GM19025 (cell line): ENCODE results near the gene ARHGAP35.

ENCODE experiments used
- ATAC-seq: cut with Tn5 transposase; IDR thresholded peaks from one replicate; pipeline ENCODE4 v1.9.1; 2021; ENCODE audit warnings: mild to moderate bottlenecking, low read depth, moderate library complexity; ENCODE audit not compliant: unreplicated experiment

The ARHGAP35 gene

DNA sequence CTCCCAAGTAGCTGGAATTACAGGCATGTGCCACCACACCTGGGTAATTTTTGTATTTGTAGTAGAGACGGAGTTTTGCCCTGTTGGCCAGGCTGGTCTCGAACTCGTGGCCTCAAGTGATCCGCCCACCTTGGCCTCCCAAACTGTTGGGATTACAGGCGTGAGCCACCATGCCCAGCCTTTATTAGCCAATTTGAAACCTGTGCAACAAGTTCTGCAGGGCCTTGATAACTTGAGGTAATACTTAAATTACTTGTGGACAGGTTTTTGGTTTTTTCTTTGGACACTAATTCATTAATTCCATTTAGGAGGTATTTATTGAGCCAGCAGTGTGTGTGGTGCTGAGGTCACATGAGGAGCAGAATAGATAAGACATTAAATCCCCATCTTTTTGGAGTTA, 39.5 kb downstream of the ARHGAP35 start:
- ATAC-seq: no peak

- ATAC-seq: no peak
Observed at GRCh38 chr19:46901701-46902401, 41.1 kb downstream of the ARHGAP35 start.

DNA sequence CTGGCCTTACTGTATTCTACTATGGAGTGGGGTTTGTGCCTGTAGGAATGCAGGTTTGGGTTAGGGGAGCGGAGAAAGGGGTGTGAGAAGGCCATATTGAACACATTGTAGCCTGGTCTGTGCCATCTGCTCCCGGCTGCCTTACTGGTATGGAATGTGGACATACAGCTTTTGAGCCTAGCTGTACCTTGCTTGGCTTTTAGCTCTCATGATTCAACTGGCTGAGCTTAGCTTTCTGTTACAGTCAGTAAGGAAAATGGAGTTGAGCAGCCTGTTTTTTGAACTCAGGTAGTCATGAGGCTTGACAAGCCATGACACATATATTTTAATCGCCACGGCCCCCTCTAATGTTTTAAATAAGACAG, 41.6 kb downstream of the ARHGAP35 start:
- no peak for ATAC-seq

GRCh38 chr19:46903458-46903857, 42.7 kb downstream of the ARHGAP35 start:
- no peak for ATAC-seq

DNA sequence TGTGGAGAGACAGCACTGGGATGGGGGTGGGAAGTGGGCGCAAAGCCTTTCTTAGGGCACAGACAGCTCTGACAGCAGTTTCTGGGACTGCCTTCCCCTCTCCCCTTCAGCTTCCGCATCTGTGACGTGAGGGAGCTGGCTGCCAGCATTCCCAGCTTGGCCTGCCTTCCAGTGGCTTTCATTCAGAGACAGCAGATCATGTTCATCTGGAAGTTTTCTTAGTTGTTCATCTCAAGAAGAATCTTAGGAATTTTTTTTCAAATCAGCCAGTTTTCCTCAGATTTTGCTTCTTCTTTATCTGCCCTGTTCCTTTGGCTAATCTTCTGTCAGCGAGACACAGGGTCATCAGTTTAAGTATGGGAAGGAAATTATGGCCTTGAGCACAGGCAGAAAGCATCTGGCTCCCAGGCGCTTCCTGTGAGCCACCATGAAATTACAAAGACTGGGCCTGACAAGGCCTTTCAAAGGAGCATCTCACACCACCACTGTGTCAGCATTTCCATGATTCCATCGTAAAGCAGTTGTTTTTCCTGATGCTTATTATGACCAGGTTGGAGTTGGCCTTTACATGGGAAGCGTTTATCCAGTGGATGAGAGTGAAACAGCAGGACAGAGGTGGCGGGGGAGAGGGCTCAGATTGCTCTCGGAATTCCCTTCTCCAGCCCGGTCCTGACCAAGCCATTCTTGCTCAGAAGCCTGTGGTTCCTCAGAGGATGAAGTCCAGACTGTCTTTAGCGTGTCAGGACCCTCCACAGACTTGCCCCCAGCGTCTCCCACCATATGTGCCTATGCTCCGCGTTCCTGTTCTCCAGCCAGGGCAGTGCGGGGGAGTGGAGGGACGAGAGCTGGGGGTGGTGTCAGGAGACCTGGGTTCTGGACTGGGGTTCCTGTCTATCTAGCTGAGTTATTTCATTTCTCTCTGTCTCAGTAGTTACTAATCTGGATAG, 43.6 kb downstream of the ARHGAP35 start:
- ATAC-seq: no peak

GRCh38 chr19:46906221-46906620, 45.4 kb downstream of the ARHGAP35 start:
- ATAC-seq: no peak

GRCh38 chr19:46907880-46908279, 47.1 kb downstream of the ARHGAP35 start:
- ATAC-seq: no peak

DNA sequence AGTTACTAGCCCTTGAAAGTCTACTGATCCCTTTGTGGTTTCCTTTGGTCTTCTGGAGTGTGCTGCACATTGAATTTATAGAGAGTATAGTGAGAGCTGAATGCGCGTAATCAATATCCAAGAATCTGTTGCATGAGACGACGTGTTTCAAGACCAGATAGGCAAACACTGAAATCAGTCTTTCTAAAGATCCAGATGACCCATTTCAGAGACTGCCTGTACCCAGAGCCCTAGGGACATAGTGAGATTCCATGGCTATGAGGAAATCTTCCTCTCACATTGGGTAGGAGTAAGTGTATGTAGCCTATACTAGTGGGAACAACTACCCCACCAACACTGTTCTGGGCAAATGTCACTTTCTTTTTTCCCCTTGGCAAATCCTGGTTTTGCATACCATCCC, 48.6 kb downstream of the ARHGAP35 start:
- no peak for ATAC-seq
